ENCODE results near the gene UGGT2. TPM values are rescaled to one million over a fixed set of nuclear protein-coding genes. Genes with fewer than 3 reads are reported as not detected.
"Not testable (repeated sequence)": the region's sequence is repeated elsewhere in the genome, so short reads cannot be mapped to it uniquely, and the experiment has no call there.

UGGT2 gene
- total RNA-seq, 1 donor from 2014 or later: 40.3 TPM

GRCh38 chr13:96068729-96069128 is 15.5 kb upstream of the UGGT2 start:
- H3K9me3 Mint-ChIP-seq (ENCODE audit: low read depth): no peaks in the 10 kb centered on the region
- H3K4me3 Mint-ChIP-seq (ENCODE audit: unreplicated experiment): no peak overlapping the region
- no peaks in the 10 kb centered on the region for H3K4me1 Mint-ChIP-seq (ENCODE audit: low read depth)
- H3K36me3 Mint-ChIP-seq (ENCODE audit: low read depth): no peaks in the 10 kb centered on the region
- H3K27me3 Mint-ChIP-seq (ENCODE audit: low read depth): peaks cover 50% of the 10 kb centered on the region
- DNase-seq (ENCODE audit: low spot score): no peak
- H3K27ac Mint-ChIP-seq (ENCODE audit: unreplicated experiment): no peak overlapping the region
- TF ChIP-seq, protein P1, sequence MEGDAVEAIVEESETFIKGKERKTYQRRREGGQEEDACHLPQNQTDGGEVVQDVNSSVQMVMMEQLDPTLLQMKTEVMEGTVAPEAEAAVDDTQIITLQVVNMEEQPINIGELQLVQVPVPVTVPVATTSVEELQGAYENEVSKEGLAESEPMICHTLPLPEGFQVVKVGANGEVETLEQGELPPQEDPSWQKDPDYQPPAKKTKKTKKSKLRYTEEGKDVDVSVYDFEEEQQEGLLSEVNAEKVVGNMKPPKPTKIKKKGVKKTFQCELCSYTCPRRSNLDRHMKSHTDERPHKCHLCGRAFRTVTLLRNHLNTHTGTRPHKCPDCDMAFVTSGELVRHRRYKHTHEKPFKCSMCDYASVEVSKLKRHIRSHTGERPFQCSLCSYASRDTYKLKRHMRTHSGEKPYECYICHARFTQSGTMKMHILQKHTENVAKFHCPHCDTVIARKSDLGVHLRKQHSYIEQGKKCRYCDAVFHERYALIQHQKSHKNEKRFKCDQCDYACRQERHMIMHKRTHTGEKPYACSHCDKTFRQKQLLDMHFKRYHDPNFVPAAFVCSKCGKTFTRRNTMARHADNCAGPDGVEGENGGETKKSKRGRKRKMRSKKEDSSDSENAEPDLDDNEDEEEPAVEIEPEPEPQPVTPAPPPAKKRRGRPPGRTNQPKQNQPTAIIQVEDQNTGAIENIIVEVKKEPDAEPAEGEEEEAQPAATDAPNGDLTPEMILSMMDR (IDR thresholded peaks at IDR 0.05): no peak

GRCh38 chr13:96065849-96066248 is 12.6 kb upstream of the UGGT2 start:
- TF ChIP-seq, protein P1 (IDR thresholded peaks at IDR 0.05): no peak
- DNase-seq (ENCODE audit: low spot score): no peak
- Mint-ChIP-seq H3K36me3 (ENCODE audit: low read depth) (no peaks in the 10 kb centered on the region), H3K4me1 (ENCODE audit: low read depth) (no peaks in the 10 kb centered on the region), H3K9me3 (ENCODE audit: low read depth) (no peaks in the 10 kb centered on the region), H3K27ac (ENCODE audit: unreplicated experiment) (no peak overlapping the region), H3K27me3 (ENCODE audit: low read depth) (peaks cover 52% of the 10 kb centered on the region), H3K4me3 (ENCODE audit: unreplicated experiment) (no peak overlapping the region)

DNA sequence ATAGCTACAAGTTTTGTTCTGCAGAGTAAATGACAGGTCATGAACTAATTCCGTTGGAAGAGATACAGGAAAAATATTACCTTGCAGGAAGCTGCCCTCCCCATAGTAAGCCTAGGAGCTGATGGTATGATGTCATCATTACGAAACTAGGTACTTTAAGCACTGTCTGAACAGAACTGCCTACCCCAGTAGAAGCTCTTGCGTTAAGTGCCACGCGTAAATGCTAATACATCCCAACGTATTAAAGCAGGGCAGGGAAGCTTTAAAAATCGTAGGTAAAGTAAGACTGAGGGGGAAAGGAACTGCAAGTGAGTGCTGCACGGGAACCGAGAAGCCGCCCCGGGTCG is 572 bp downstream of the UGGT2 start:
- H3K27me3 Mint-ChIP-seq (ENCODE audit: low read depth): peaks cover 4% of the 10 kb centered on the region
- H3K4me3 Mint-ChIP-seq (ENCODE audit: unreplicated experiment): peak overlapping the region; percentile 86
- TF ChIP-seq, protein P1 (IDR thresholded peaks at IDR 0.05): no peak
- H3K36me3 Mint-ChIP-seq (ENCODE audit: low read depth): no peaks in the 10 kb centered on the region
- peaks cover 12% of the 10 kb centered on the region for H3K4me1 Mint-ChIP-seq (ENCODE audit: low read depth)
- peak overlapping the region; percentile 92 for H3K27ac Mint-ChIP-seq (ENCODE audit: unreplicated experiment)
- no peaks in the 10 kb centered on the region for H3K9me3 Mint-ChIP-seq (ENCODE audit: low read depth)
- no peak for DNase-seq (ENCODE audit: low spot score)

DNA sequence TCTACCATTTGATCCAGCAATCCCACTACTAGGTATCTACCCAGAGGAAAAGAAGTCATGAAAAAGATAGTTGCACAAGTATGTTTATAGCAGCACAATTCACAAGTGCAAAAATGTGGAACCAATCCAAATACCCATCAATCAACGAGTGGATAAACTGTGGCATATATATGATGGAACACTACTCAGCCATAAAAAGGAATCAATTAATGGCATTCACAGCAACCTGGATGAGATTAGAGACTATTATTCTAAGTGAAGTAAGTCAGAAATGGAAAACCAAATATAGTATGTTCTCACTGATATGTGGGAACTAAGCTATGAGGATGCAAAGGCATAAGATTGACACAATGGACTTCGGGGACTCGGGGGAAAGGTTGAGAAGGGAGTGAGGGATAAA is 1.3 kb downstream of the UGGT2 start:
- peak overlapping the region; percentile 86 for H3K4me3 Mint-ChIP-seq (ENCODE audit: unreplicated experiment)
- not testable (repeated sequence) for H3K9me3 Mint-ChIP-seq (ENCODE audit: low read depth); H3K27ac Mint-ChIP-seq (ENCODE audit: unreplicated experiment)

GRCh38 chr13:96051491-96051890 is 1.7 kb downstream of the UGGT2 start:
- H3K27ac Mint-ChIP-seq (ENCODE audit: unreplicated experiment); H3K27me3 Mint-ChIP-seq (ENCODE audit: low read depth); H3K9me3 Mint-ChIP-seq (ENCODE audit: low read depth); H3K4me3 Mint-ChIP-seq (ENCODE audit: unreplicated experiment); DNase-seq (ENCODE audit: low spot score); H3K36me3 Mint-ChIP-seq (ENCODE audit: low read depth): not testable (repeated sequence)
- peaks cover 12% of the 10 kb centered on the region for H3K4me1 Mint-ChIP-seq (ENCODE audit: low read depth)

More for the DNA sequence above, 1.3 kb downstream of the UGGT2 start:
- H3K4me1 Mint-ChIP-seq (ENCODE audit: low read depth): peaks cover 12% of the 10 kb centered on the region
- DNase-seq (ENCODE audit: low spot score); H3K27me3 Mint-ChIP-seq (ENCODE audit: low read depth); H3K36me3 Mint-ChIP-seq (ENCODE audit: low read depth): not testable (repeated sequence)

- H3K4me3 Mint-ChIP-seq (ENCODE audit: unreplicated experiment); H3K27ac Mint-ChIP-seq (ENCODE audit: unreplicated experiment); H3K36me3 Mint-ChIP-seq (ENCODE audit: low read depth); H3K9me3 Mint-ChIP-seq (ENCODE audit: low read depth); DNase-seq (ENCODE audit: low spot score); H3K27me3 Mint-ChIP-seq (ENCODE audit: low read depth): not testable (repeated sequence)
- H3K4me1 Mint-ChIP-seq (ENCODE audit: low read depth): peaks cover 12% of the 10 kb centered on the region
Observed at GRCh38 chr13:96050955-96051354, 2.2 kb downstream of the UGGT2 start.

- H3K4me3 Mint-ChIP-seq (ENCODE audit: unreplicated experiment); H3K27me3 Mint-ChIP-seq (ENCODE audit: low read depth): not testable (repeated sequence)
- H3K9me3 Mint-ChIP-seq (ENCODE audit: low read depth): peaks cover 19% of the 10 kb centered on the region
Observed at GRCh38 chr13:96046449-96047126, 6.6 kb downstream of the UGGT2 start.

More at GRCh38 chr13:96046449-96047126, 6.6 kb downstream of the UGGT2 start:
- H3K36me3 Mint-ChIP-seq (ENCODE audit: low read depth); H3K27ac Mint-ChIP-seq (ENCODE audit: unreplicated experiment); H3K4me1 Mint-ChIP-seq (ENCODE audit: low read depth): not testable (repeated sequence)
- peak; percentile 55 for DNase-seq (ENCODE audit: low spot score)

All from chondrocyte (in vitro differentiated cells).